HG03060 (cell line): Measurements from ENCODE around the gene PLSCR5.

Experiments used
- ATAC-seq: cut with Tn5 transposase; IDR thresholded peaks from one replicate; pipeline ENCODE4 v1.9.1; 2021; ENCODE audit warnings: low read depth, moderate number of reproducible peaks; ENCODE audit not compliant: unreplicated experiment

Gene PLSCR5

GRCh38 chr3:146589899-146590508, 15.1 kb downstream of the PLSCR5 start:
- no peak for ATAC-seq

- no peak for ATAC-seq
These were observed 20.0 kb downstream of the PLSCR5 start for GRCh38 chr3:146585156-146585555.

GRCh38 chr3:146581951-146582467, 23.1 kb downstream of the PLSCR5 start:
- no peak for ATAC-seq

GRCh38 chr3:146581080-146581601, 24.0 kb downstream of the PLSCR5 start:
- ATAC-seq = no peak

GRCh38 chr3:146577662-146578061, 27.5 kb downstream of the PLSCR5 start:
- no peak for ATAC-seq

GRCh38 chr3:146575636-146576035, 29.5 kb downstream of the PLSCR5 start:
- no peak for ATAC-seq

GRCh38 chr3:146574173-146574572, 31.0 kb downstream of the PLSCR5 start:
- ATAC-seq = no peak

GRCh38 chr3:146569314-146569713, 35.8 kb downstream of the PLSCR5 start:
- ATAC-seq = no peak

- ATAC-seq = no peak
These were observed 39.0 kb downstream of the PLSCR5 start for GRCh38 chr3:146566138-146566537.

GRCh38 chr3:146561879-146562278, 43.3 kb downstream of the PLSCR5 start:
- ATAC-seq = no peak

- ATAC-seq = no peak
These were observed 43.7 kb downstream of the PLSCR5 start for GRCh38 chr3:146561463-146561862.

- no peak for ATAC-seq
These were observed 44.5 kb downstream of the PLSCR5 start for GRCh38 chr3:146560678-146561077.

GRCh38 chr3:146559388-146559787, 45.8 kb downstream of the PLSCR5 start:
- no peak for ATAC-seq

- ATAC-seq = no peak
These were observed 46.4 kb downstream of the PLSCR5 start for GRCh38 chr3:146558781-146559180.

- ATAC-seq = no peak
These were observed 47.4 kb downstream of the PLSCR5 start for GRCh38 chr3:146557745-146558144.

GRCh38 chr3:146555311-146555710, 49.8 kb downstream of the PLSCR5 start:
- ATAC-seq = no peak

- no peak for ATAC-seq
These were observed 50.9 kb downstream of the PLSCR5 start for GRCh38 chr3:146554151-146554760.

GRCh38 chr3:146550743-146551510, 54.2 kb downstream of the PLSCR5 start:
- ATAC-seq = peak; percentile 94

- no peak for ATAC-seq
These were observed 55.0 kb downstream of the PLSCR5 start for GRCh38 chr3:146550070-146550615.

GRCh38 chr3:146547235-146547835, 57.8 kb downstream of the PLSCR5 start:
- no peak for ATAC-seq
